ENCODE results near the gene PHF23.

The PHF23 gene

GRCh38 chr17:7260651-7261378 is 21.6 kb upstream of the PHF23 start:
- peak overlapping the region; percentile 71 for H3K27ac ChIP-seq
- TF ChIP-seq CTCF (IDR thresholded peaks at IDR 0.05; ENCODE audit: low read depth, low read length), result no peak
- H3K4me3 ChIP-seq (ENCODE audit: low read depth, low read length), result peak overlapping the region; percentile 56
- peaks cover 39% of the 10 kb centered on the region for H3K36me3 ChIP-seq
- peak; percentile 70 for DNase-seq
- H3K27me3 ChIP-seq (ENCODE audit: insufficient read depth, low read depth, severe bottlenecking), result no peaks in the 10 kb centered on the region
- no peaks in the 10 kb centered on the region for H3K9me3 ChIP-seq (ENCODE audit: severe bottlenecking)

- no peak for TF ChIP-seq CTCF (IDR thresholded peaks at IDR 0.05; ENCODE audit: low read depth, low read length)
- no peaks in the 10 kb centered on the region for H3K27me3 ChIP-seq (ENCODE audit: insufficient read depth, low read depth, severe bottlenecking)
- H3K36me3 ChIP-seq, result peaks cover 46% of the 10 kb centered on the region
- DNase-seq, result no peak
- no peaks in the 10 kb centered on the region for H3K9me3 ChIP-seq (ENCODE audit: severe bottlenecking)
- H3K27ac ChIP-seq, result peak overlapping the region; percentile 71
- H3K4me3 ChIP-seq (ENCODE audit: low read depth, low read length), result no peak overlapping the region
Measured at GRCh38 chr17:7260151-7260550, 20.9 kb upstream of the PHF23 start.

- H3K27me3 ChIP-seq (ENCODE audit: insufficient read depth, low read depth, severe bottlenecking), result no peaks in the 10 kb centered on the region
- H3K27ac ChIP-seq, result no peak overlapping the region
- H3K4me3 ChIP-seq (ENCODE audit: low read depth, low read length), result no peak overlapping the region
- no peak for DNase-seq
- no peak for TF ChIP-seq CTCF (IDR thresholded peaks at IDR 0.05; ENCODE audit: low read depth, low read length)
- no peaks in the 10 kb centered on the region for H3K9me3 ChIP-seq (ENCODE audit: severe bottlenecking)
- H3K36me3 ChIP-seq, result peaks cover 52% of the 10 kb centered on the region
Measured at GRCh38 chr17:7259555-7259889, 20.3 kb upstream of the PHF23 start.

- H3K36me3 ChIP-seq, result peaks cover 58% of the 10 kb centered on the region
- H3K27ac ChIP-seq, result no peak overlapping the region
- no peaks in the 10 kb centered on the region for H3K9me3 ChIP-seq (ENCODE audit: severe bottlenecking)
- no peak for DNase-seq
- H3K27me3 ChIP-seq (ENCODE audit: insufficient read depth, low read depth, severe bottlenecking), result no peaks in the 10 kb centered on the region
- H3K4me3 ChIP-seq (ENCODE audit: low read depth, low read length), result no peak overlapping the region
- TF ChIP-seq CTCF (IDR thresholded peaks at IDR 0.05; ENCODE audit: low read depth, low read length), result no peak
Measured at GRCh38 chr17:7258731-7259554, 19.7 kb upstream of the PHF23 start.

- no peak for TF ChIP-seq CTCF (IDR thresholded peaks at IDR 0.05; ENCODE audit: low read depth, low read length)
- Histone ChIP-seq H3K27ac (no peak overlapping the region), H3K4me3 (ENCODE audit: low read depth, low read length) (no peak overlapping the region), H3K9me3 (ENCODE audit: severe bottlenecking) (no peaks in the 10 kb centered on the region), H3K27me3 (ENCODE audit: insufficient read depth, low read depth, severe bottlenecking) (no peaks in the 10 kb centered on the region), H3K36me3 (peaks cover 65% of the 10 kb centered on the region)
- no peak for DNase-seq
Measured at GRCh38 chr17:7256766-7257456, 17.7 kb upstream of the PHF23 start.

Data from WERI-Rb-1 (cell line).